ENCODE measurements around the gene CD274.
A peak's percentile ranks its signal among the peaks of the same experiment; 100 is the strongest.
"Not testable (repeated sequence)": the region's sequence is repeated elsewhere in the genome, so short reads cannot be mapped to it uniquely, and the experiment has no call there.

Gene CD274

DNA sequence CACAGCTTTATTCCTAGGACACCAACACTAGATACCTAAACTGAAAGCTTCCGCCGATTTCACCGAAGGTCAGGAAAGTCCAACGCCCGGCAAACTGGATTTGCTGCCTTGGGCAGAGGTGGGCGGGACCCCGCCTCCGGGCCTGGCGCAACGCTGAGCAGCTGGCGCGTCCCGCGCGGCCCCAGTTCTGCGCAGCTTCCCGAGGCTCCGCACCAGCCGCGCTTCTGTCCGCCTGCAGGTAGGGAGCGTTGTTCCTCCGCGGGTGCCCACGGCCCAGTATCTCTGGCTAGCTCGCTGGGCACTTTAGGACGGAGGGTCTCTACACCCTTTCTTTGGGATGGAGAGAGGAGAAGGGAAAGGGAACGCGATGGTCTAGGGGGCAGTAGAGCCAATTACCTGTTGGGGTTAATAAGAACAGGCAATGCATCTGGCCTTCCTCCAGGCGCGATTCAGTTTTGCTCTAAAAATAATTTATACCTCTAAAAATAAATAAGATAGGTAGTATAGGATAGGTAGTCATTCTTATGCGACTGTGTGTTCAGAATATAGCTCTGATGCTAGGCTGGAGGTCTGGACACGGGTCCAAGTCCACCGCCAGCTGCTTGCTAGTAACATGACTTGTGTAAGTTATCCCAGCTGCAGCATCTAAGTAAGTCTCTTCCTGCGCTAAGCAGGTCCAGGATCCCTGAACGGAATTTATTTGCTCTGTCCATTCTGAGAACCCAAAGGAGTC lies at the start of gene CD274:
CD274 (plus strand) TSS at position 184 of the 733 bp plus-strand sequence. CDS start 5,572 bp downstream, outside the sequence.
- DNase-seq = peak; percentile 88

DNA sequence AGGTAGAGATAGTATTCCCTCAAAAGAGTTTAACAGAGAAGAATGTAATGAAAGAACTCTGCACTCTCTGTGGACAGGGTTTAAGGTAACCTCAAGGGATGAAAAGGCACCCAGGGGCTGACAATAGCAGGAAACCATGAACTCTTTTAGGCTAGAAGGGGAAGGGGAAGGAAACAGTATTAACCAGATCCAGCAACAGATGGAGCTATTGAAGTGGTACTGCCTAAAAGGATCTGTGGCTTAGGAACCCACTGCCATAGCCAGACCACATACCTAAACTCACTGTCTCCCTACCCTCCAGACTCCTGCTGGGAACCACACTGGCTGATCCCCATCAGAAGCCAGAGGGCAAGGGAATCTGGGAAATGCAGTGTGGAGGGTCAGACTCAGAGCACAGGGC lies 48.1 kb upstream of the CD274 start:
- no peak for DNase-seq

DNA sequence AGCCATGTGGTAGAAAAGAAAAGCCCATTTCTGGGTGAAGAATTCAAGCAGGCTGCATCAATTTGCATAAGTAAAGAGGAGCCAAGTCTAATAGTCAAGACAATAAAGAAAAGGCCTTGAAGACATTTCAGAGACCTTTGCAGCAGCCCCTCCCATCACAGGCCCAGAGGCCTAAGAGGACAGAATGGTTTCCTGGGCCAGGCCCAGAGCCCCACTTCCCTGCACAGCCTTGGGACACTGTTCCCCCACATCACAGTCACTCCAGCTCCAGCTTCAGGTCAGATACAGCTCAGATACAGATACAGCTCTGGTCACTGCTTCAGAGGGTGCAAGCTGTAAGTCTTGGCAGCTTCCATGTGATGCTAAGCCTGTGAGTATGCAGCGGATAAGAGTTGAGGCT lies 41.7 kb upstream of the CD274 start:
- no peak for DNase-seq

DNA sequence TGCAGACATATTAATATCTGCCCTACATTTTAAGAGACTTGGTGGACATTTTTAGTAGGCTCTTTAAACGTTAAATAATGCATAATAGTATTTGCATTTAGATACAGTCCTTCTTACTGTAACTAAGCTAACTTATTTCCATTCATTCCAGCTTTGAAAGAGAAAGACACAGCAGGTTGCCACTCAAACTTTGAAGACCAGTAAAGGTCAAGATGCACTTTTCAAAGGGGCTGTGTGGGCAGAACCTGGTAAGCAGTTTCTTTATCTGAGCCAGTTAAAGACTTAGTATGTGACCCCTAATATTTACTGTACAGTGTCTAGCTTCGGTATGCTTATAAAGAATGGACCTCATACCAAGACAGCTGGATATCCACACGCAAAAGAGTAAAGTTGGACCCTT lies 33.4 kb upstream of the CD274 start:
- DNase-seq = no peak

DNA sequence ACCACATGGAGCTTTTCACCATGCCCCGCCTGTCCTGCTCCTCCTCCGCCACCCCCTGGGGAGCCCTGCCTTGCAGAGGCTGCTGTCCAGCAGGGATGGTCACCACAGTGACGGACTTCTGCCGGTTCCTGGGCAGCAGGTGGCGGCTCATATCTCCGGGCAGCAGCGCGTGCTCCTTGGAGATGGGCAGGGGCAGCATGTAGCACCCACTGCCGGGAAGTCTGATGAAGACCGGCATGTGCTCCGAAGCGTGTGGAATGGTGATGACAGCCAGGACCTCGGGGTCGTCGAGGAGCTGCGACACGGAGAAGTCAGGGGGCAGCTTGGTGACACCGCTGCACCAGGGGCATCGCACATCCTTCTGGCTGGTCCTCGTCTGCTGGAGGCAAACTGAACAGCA lies 31.9 kb upstream of the CD274 start:
- no peak for DNase-seq

DNA sequence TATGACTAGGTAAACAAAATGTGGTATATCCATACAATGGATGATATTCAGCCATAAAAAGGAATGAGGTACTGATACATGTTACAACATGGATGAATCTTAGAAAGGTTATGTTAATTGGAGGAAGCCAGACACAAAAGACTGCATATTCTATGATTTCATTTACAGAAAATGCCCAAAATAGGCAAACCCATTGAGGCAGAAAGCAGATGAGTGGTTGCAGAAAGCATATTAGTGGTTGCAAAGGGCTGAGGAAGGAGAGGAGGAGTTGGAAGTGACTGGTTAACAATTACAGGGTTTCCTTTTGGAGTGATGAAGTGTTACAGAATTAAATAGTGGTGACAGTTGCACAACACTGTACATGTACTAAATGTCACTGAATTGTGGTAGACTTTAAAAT lies 30.4 kb upstream of the CD274 start:
- DNase-seq = no peak

DNA sequence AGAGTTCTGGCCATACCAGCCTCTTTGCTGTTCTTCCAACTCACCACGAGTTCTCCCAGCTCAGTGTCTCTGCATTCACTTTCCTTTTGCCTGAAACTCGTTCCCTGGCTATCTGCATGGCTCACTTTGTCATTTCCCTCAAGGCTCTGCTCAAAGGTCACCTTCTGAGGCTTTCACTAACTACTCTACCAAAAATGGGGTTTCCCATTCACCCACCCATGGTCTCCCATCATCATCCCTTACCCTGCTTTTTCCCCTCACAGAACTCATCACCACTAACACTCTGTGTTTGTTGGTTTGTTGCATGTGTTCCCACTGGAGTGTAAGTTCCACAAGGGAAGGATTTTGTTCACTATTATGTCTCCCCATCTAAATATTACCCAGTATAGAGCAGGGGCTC lies 29.2 kb upstream of the CD274 start:
- DNase-seq = no peak

DNA sequence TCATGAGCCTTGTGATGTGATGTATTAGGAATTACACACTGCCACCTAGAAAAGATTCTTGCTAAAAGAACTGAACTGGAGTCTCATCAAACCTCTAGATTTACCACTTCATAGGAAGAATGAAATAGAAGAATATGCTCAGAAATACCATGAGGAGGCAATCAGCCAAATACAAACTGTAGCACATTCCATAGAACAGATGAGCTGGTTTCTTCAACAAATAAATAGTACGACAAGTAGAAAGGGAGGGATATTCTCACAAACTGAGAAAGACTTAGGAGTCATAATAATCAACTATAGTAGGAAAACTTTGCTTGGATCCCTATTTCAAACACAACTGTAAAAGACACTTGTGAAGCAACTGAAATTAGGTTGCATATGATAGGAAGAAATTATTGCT lies 28.1 kb upstream of the CD274 start:
- DNase-seq = no peak

DNA sequence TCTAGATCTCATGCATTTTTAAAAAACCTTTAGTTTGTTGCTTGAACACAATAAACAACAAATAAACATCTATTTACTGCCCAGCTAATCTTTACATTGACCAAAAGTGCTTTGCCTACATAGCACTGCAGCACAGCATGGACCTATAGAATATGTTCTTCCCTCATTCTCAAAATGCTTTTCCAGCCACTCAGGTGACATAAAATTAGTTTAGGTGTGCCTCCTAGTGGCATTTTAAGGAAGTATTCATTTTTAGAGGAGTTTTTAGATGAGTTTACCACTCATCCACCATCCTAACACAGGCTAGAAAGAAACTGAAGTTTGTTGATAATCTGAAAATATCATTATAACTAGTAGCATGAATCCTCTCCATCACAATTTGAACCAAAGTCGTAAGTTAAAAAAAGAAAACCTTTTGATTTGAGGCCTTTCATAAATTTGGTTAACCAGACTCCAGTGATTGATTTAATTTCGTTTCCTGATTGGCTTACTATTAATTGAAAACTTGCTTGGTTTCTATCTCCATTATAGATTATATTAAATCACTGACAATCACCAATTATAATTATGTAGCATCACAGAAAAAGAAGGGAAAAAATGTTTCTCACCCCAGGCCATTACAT lies 25.2 kb upstream of the CD274 start:
- DNase-seq = peak; percentile 65

DNA sequence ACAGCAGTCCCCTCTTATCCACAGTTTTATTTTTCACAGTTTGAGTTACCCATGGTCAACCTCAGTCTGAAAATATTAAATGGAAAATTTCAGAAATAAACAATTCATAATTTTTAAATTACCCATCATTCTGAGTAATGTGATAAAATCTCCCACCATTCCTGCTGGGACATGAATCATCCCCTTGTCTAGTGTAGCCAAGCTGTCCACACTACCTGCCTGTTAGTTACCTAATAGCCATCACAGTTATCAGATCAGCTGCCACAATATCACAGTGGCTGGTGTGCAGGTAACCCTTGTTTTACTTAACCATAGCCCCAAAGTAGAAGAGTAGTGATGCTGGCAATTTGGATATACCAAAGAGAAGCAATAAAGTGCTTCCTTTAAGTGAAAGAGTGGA lies 23.3 kb upstream of the CD274 start:
- no peak for DNase-seq

DNA sequence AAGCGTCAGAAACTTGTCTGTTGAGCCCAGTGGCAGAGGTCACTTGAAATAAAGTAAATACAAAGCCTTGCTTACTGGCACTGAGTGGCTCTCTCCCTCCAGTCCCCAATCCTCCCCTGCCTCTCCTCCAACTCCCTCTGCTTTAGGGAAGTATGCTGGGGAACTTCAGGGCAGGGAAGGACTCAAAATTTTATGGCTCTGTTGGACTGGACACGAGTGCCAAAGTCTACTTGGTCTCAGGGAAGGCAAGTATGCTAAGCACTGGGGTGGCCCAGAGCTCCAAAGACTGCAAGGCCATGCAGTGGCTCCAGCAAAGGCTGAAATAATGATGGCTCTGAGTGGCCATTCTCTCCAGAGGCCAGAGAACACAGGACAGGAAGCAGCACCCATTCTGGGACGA lies 22.2 kb upstream of the CD274 start:
- no peak for DNase-seq

DNA sequence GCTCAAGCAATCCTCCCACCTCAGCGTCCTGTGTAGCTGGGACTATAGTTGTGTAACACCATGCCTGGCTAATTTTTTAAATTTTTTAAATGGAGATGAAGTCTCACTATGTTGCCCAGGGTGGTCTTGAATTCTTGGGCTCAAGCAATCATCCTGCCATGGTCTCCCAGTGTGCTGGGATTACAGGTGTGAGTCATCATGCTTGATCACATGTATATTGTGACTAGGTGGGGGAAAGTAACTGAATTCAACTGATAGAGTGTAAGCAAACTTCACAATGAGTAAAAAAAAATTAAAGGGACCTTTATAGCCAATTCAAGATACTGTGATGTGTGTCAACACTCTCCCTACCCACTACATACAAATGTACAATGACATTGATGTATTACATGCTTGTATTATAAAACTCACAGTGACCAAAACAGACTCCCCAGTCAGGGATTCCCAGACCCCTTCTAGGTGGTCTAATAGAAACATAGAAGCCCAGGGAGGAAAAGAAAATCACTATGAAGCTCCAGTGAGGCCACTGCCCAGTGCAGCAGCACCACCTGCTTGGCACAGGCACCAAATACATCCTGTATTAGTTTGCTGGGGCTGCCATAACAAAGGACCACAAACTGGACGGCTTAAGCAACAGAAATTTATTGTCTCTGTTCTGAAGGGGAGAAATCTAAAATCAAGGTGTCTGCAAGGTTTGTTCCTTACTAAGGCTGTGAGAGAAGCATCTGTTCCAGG lies 21.4 kb upstream of the CD274 start:
- DNase-seq = no peak

DNA sequence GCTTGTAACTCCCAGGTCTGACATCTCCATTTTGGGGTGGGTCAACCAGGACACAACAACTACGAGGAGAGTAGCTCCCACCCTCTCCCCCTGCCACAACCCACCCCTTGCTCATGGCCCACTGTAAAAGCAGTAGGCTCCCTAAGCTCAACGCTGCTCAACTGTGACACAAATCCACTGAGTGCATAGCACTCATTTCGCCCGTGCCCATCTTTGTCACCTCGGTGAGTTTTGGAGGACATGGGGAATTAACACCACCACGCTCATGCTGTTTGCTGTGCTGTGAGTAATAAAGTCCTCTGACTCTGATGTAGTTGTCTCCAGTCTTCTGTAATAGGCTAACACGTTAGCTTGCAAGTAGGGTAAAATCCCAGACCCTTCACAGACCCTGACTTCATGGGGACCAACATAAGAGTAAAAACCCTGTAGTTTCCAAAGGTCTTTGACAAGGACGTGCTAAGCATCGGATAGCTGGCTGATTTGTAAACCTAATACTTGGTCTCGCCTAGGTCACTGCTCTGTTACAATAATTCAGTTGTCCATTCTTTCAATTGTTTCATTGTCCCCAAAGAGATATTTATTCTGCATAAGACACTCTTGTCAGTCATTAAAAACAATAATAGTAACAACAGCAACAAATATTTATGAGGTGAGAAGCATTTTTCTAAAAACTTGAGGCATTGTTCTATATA lies 20.3 kb upstream of the CD274 start:
- DNase-seq = no peak

DNA sequence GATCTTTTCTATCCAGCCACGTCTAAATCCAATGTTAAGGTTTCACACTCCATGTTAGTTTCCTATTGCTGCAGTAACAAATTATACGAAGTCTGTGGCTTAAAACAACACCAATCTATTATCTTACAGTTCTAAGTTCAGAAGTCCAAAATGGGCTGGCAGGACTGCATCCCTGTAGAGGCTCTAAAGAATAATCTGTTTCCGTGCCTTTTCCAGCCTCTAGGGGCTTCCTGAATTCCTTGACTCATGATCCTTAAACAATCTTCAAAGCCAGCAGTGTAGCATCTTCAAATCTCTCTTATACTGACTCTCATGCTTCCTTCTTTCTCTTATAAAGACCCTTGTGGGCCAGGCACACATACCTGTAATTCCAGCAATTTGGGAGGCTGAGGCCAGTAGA lies 19.4 kb upstream of the CD274 start:
- DNase-seq = no peak

DNA sequence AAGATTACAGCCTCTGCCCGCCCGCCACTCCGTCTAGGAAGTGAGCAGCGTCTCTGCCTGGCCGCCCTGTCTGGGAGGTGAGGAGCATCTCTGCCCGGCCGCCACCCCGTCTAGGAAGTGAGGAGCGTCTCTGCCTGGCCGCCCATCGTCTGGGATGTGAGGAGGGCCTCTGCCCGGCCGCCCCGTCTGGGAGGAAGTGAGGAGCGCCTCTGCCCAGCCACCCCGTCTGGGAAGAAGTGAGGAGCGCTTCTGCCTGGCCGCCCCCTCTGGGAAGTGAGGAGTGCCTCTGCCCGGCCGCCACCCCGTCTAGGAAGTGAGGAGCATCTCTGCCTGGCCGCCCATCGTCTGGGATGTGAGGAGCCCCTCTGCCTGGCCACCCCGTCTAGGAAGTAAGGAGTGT lies 17.5 kb upstream of the CD274 start:
- DNase-seq = not testable (repeated sequence)

DNA sequence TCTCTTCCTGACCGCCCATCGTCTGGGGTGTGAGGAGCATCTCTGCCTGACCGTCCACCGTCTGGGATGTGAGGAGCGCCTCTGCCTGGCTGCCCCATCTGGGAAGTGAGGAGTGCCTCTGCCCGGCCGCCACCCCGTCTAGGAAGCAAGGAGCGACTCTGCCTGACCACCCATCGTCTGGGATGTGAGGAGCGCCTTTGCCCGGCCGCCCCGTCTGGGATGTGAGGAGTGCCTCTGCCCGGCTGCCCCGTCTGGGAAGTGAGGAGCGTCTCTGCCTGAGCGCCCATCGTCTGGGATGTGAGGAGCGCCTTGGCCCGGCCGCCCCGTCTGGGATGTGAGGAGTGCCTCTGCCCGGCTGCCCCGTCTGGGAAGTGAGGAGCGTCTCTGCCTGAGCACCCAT lies 17.0 kb upstream of the CD274 start:
- DNase-seq = not testable (repeated sequence)

DNA sequence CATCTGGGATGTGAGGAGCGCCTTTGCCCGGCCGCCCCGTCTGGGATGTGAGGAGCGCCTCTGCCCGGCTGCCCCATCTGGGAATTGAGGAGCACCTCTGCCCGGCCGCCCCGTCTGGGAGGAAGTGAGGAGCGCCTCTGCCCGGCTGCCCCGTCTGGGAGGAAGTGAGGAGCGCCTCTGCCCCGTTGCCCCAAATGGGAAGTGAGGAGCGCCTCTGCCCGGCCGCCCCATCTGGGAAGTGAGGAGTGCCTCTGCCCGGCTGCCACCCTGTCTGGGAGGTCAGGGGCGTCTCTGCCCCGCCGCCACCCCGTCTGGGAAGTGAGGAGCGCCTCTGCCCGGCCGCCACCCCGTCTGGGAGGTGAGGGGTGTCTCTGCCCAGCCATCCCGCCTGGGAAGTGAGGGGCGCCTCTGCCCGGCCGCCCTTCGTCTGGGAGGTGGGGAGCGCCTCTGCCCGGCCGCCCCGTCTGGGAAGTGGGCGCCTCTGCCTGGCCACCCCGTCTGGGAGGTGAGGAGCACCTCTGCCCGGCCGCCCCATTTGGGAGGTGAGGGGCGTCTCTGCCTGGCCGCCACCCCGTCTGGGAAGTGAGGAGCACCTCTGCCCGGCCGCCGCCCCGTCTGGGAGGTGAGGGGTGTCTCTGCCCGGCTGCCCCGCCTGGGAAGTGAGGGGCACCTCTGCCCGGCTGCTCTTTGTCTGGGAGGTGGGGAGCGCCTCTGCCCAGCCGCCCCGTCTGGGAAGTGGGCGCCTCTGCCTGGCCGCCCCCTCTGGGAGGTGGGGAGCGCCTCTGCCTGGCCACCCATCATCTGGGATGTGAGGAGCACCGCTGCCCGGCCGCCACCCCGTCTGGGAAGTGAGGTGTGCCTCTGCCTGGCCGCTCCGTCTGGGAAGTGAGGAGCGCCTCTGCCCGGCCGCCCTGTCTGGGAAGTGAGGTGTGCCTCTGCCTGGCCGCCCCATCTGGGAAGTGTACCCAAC lies 16.2 kb upstream of the CD274 start:
- not testable (repeated sequence) for DNase-seq

DNA sequence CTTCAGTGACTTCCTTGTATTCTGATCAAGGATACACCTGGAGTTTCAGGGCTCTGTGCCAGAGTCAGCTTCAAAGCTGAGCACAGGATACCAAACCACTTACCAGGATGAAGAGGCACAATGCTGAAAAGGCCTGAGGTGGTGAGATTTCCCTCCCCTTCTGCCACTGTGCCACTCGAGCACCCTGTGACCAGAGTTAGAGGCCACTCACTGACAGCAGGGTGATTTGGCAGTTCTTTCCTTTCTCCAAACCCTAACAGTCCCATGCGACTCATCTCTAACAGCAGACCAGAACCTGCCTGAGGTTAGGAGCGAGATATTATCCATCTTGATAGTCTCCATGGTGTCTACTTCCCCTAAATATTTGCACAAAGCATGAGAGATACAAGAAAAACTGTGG lies 14.4 kb upstream of the CD274 start:
- DNase-seq = no peak

DNA sequence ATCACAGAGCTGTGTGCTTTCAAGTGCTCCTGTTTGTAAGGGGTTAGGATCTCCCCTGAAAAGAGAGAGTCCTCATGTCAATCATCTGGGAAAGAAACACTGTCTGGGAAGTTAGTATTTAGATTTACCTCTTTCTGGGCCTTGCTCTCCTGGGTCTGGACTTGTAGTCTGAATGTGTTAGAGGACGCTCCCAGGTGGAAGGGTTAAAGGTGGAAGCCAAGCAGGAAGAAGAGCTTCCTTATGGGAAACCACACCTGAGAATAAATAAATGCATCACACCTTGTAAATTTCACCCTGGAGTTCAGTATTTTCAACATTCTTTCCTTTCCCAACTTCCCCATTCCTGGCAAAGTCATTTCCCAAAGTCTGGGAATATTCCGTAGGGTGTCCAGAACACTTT lies 13.9 kb upstream of the CD274 start:
- no peak for DNase-seq

DNA sequence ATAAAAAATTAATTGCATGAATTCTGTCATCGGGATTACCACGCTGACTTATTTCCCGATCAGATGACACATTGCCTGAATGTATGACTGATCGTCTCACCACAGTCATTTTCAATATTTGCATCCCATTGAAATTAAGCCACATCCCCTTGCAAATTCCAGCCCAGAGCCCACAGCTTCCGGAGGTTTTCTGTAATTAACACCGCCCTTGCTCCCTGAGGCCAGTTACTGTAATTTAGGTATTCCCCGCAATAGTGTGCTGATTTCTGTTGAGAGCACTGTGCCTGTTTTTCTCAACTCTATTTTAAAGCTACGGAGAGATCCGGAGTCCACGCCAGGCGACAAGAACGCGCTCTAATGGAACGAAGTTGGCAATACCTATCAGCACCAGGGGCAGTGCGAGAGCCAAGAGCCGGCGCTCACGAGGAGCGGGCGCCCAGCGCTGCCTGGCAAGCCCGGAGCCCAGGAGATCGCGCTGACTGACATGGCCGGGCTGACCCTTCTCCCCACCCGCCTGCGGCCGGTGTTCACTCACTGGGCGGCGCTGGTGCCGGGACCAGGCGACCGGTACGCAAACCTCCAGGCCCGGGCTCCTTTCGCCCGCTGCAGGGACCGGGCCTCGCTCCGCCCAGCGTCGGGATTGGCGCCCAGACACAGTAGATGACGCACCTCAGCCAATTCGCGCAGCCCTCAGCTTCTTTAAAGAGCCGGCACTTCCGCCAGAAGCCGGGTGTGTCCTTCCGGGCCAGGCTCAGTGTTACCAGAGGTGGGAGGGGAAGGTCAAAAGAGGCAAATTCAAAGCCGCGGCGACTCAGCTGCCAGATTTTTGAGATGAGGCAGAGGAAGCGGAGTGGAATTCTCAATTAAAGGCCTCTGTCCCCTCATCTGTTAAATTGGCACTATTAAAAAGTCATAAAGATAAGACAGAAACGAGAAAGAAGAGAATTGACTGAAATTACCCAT lies 12.8 kb upstream of the CD274 start, which contains the start of gene PLGRKT:
PLGRKT (minus strand) TSS at position 672 of the 963 bp plus-strand sequence. CDS start 5,948 bp downstream, outside the sequence.
- DNase-seq = peak; percentile 94

Measured in CD4-positive, alpha-beta T cell treated with Interleukin-10 for 1 hour (primary cell).